ENCODE data around the gene TM6SF1.

DNA sequence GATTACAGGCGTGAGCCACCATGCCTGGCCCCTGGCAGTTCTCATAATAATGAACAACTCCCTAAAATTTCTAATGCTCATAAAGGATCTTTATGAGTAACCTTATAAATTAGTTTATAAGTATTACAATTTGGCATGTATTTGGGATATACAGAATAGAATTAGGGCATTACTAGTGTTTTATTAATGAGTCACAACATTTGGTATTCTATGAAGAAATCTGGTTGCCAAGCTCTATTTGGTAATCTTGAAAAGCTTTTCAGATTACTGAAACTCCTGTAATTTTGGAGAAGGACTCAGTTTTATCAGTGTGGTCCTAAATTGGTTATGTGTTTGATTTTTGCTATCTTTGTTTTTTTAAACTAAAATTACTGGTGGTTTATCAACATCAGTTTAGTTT, 45.8 kb downstream of the TM6SF1 start:
- no peak for TF ChIP-seq POLR2A (IDR thresholded peaks at IDR 0.05; ENCODE audit: low read depth, low read length)
- no peak for TF ChIP-seq TAF1 (IDR thresholded peaks at IDR 0.05; ENCODE audit: borderline replicate concordance, low read depth, low read length)
